Lower leg skin (tissue), 4 donors: Measurements from ENCODE around the gene FBXO15. TPM values are rescaled to one million over a fixed set of nuclear protein-coding genes. Genes with fewer than 3 reads are reported as not detected.
A peak's percentile ranks its signal among the peaks of the same experiment; 100 is the strongest.

ENCODE experiments used
- DNase-seq, 2 donors: peaks; one replicate each; pipeline ENCODE4 v3.0.0-alpha.2; 2019; ENCODE audit warnings: low spot score in 2 of 2
- H3K4me3 ChIP-seq: fragments of 200-600 bp; sonication (generic); 2 replicates; pipeline ENCODE4 v1.5.1; 2017; ENCODE audit warnings: mild to moderate bottlenecking, low read depth; ENCODE audit not compliant: poor library complexity, severe bottlenecking
- CTCF ChIP-seq, 3 donors: fragments of 450-650 bp; IDR thresholded peaks; one replicate each; pipeline ENCODE4 v1.5.1; 2016; ENCODE audit warnings: antibody characterized with exemption in 3 of 3, mild to moderate bottlenecking in 3 of 3, moderate library complexity in 2 of 3
- POLR2A ChIP-seq, 2 donors: fragments of 450-650 bp; IDR thresholded peaks; one replicate each; pipeline ENCODE4 v1.6.1; 2016 to 2017; ENCODE audit warnings: antibody characterized with exemption in 2 of 2, mild to moderate bottlenecking in 1 of 2, moderate library complexity in 1 of 2
- WGBS, 2 donors: methylation state at CpG; one replicate each; pipeline ENCODE4 v1.1.5; 2018; 5-methylcytosine and 5-hydroxymethylcytosine counted together
- intact Hi-C: fragments of 100-400 bp; cut with DNase I; formaldehyde crosslinking; loops from one replicate; pipeline ENCODE4 v1.15.0; 2023; ENCODE audit warnings: low total_unique reads
- total RNA-seq, 4 donors: library from RNA; depleted of rRNA; stranded (reverse); fragments of >200 nt; gene quantifications; one replicate each; pipeline ENCODE4 v1.1.0, GENCODE V29; 2016

FBXO15 gene
- total RNA-seq, 4 donors from 2014 or later, result not detected

DNA sequence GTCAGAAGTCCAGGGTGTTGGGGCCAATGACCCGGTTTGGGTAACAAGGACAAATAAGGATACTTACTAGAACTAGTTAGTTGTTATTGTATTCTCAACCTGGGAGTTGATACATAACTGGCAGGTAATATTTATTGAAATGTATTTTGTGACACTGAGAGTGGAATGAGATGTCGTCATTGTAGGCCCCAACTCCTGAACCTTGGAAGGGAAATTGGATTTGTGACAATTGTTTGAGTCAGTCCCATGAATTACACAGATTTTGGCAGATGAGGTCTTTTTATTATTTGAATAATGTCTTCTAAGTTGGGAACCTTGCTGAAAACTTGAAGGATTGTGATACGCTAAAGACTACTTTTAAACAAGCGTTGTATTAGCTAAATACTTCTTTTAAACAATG is 5.7 kb upstream of the FBXO15 start:
- TF ChIP-seq CTCF (IDR thresholded peaks at IDR 0.05) (no peak), POLR2A (IDR thresholded peaks at IDR 0.05) (no peak)
- no peak overlapping the region for H3K4me3 ChIP-seq
- intact Hi-C loops, result no loop called here
- DNase-seq, result no peak
- 71 to 75% methylated on average over 4 of the region's 4 CpGs for WGBS, 2 donors

DNA sequence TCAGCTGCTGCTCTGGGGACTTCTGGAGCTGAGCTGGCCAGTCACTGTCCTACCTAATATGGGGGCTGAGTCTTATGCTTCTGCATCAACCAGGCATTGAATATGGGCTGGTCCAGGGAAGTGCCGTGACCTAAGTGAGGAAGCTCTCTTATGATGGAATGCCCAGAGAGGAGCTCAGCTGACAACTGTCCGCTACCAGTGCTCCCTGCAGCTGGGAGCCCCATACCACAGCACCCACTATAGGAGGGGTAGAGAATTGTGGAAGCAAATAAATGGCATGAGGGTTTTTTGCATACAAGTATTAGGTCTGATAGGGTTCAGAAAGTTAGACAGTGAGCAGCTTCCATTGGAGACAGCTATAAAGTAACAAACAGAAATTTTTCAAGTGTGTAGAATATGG is 5.2 kb upstream of the FBXO15 start:
- no peak for TF ChIP-seq POLR2A (IDR thresholded peaks at IDR 0.05)
- no peak for TF ChIP-seq CTCF (IDR thresholded peaks at IDR 0.05)
- DNase-seq, result no peak
- intact Hi-C loops, result no loop called here
- WGBS, 2 donors, result 93% methylated on average over 2 of the region's 2 CpGs
- H3K4me3 ChIP-seq, result no peak overlapping the region

GRCh38 chr18:74152270-74152669 is 4.6 kb upstream of the FBXO15 start:
- DNase-seq, result no peak
- intact Hi-C loops, result no loop called here
- TF ChIP-seq POLR2A (IDR thresholded peaks at IDR 0.05), result no peak
- TF ChIP-seq CTCF (IDR thresholded peaks at IDR 0.05), result no peak
- 75 to 79% methylated on average over 6 of the region's 6 CpGs for WGBS, 2 donors
- no peak overlapping the region for H3K4me3 ChIP-seq

DNA sequence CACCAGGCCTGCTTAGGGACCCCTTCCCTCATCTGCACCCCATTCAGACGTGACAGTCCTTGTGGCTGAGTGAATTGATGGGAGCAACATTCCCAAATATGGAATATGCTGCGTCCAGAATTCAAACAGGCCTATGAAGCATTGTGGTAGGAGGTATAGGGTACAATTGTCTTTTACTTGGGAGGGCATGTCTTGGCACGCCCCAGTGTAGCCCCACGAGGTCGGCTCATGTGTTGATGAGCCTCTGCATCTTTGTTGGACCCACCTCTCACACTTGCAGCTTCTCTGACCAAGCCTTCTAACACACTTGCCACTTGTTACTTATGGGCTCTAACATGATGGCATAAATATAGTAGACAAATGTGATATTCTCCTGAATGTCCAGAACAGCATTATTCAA is 2.2 kb upstream of the FBXO15 start:
- TF ChIP-seq POLR2A (IDR thresholded peaks at IDR 0.05) (no peak), CTCF (IDR thresholded peaks at IDR 0.05) (no peak)
- intact Hi-C loops, result no loop called here
- WGBS, 2 donors, result 49 to 54% methylated on average over 5 of the region's 5 CpGs
- H3K4me3 ChIP-seq, result no peak overlapping the region
- DNase-seq, result no peak

DNA sequence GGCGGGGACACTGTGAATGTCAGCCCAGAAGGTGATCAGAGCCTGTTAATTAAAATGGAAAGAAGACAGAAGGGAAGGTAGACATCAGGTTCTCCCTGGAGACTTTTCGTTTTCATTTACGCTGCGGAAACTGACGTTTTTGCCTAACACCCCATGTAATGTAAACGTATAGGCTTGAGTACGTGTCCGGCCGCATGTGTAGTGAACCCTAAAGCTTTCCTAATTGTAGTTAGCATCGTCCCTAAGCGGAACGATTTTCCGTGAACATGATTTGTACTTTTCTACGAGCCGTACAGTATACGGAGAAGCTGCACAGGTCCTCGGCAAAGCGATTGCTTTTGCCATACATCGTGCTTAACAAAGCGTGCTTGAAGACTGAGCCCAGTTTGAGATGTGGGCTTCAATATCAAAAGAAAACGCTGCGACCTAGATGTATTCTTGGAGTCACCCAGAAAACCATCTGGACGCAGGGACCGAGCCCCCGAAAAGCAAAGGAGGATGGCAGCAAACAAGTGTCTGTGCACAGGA is 973 bp upstream of the FBXO15 start:
- WGBS, 2 donors, result 1% methylated on average over 25 of the region's 25 CpGs
- DNase-seq, result no peak
- intact Hi-C loops, result no loop called here
- TF ChIP-seq POLR2A (IDR thresholded peaks at IDR 0.05) (no peak), CTCF (IDR thresholded peaks at IDR 0.05) (no peak)
- peak overlapping the region; percentile 93 for H3K4me3 ChIP-seq

- intact Hi-C loops, result no loop called here
- DNase-seq, result no peak
- WGBS, 2 donors, result 0% methylated on average over 9 to 28 of the region's 28 CpGs
- TF ChIP-seq POLR2A (IDR thresholded peaks at IDR 0.05), result no peak
- TF ChIP-seq CTCF (IDR thresholded peaks at IDR 0.05), result no peak
- H3K4me3 ChIP-seq, result peak overlapping the region; percentile 43
These were observed 199 bp downstream of the FBXO15 start for GRCh38 chr18:74147491-74147778.
